ENCODE measurements around the gene PCMTD2.

DNA sequence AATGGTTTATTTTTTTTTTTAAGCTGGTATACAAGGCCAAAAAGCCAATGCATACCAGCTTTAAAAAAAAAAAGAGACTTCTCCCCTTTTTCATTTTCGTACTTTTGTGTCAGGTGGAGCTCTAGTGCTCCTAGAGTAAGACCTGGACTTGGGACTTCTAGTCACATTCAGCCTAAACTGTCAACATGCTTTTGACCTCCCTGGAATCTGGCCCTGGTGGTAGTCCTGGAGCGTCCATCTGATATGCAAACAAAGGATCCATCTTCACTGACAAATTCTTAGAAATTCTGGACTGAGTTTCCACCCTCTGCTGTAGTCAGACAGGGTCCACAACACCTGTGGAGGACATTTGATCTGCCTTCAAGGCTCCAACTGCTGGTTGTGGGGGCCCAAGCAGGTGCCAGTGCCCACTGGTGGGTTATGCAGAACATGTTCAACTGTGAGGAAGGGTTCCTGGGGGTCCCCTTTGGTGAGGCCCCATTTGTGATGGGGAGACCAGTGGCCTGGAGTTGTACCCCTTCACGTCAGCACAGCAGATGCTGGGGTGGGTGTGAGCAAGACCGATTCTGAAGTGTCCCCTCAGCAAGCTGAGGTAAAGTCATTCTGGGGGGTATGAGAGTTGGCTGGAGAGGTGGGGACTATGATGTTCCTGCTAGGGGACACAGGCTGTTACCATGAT lies 12.6 kb upstream of the PCMTD2 start:
- TF ChIP-seq TAF1 (IDR thresholded peaks at IDR 0.05; ENCODE audit: borderline replicate concordance, insufficient read depth, low read length) (no peak), SIN3A (IDR thresholded peaks at IDR 0.05; ENCODE audit: borderline replicate concordance, insufficient read depth, low read length) (no peak)

Measured in PFSK-1 (cell line).